Panc1 (cell line): Measurements from ENCODE around the gene C19orf25. TPM values are rescaled to one million over a fixed set of nuclear protein-coding genes. Genes with fewer than 3 reads are reported as not detected.

Source experiments
- ATAC-seq: fragments of 200-7000 bp; cut with Tn5 transposase; 2 replicates; pipeline ENCODE4 v1.9.1; 2020; ENCODE audit warnings: mild to moderate bottlenecking, moderate library complexity
- BruUV-seq: library from RNA; stranded (reverse); fragments of 400-500 nt; replicated peaks from 2 replicates; lab custom pipeline; 2021; lab: Mats Ljungman, UMichigan
- CTCF ChIA-PET: fragments of 300-600 bp; sonication (Branson Sonifier 250); formaldehyde crosslinking; loops from one replicate; lab custom pipeline; 2022; ENCODE audit warnings: antibody characterized with exemption; lab: Charles Lee
- POLR2A ChIA-PET: fragments of 300-600 bp; sonication (Branson Sonifier 250); formaldehyde crosslinking; loops from one replicate; lab custom pipeline; 2022; ENCODE audit warnings: antibody characterized with exemption; lab: Charles Lee
- DNase-seq: peaks from one replicate; pipeline ENCODE4 v3.0.0-alpha.2; 2010; ENCODE audit warnings: low read depth, low spot score
- H3K27ac ChIP-seq: 2 replicates; pipeline ENCODE4 v1.5.1; 2011; ENCODE audit warnings: mild to moderate bottlenecking, low read length, inconsistent platforms
- H3K27me3 ChIP-seq: fragments of 200-500 bp; sonication (Bioruptor generic); 2 replicates; pipeline ENCODE4 v1.6.0; 2014; ENCODE audit warnings: low read length, inconsistent platforms; ENCODE audit not compliant: control insufficient read depth, insufficient read depth
- H3K36me3 ChIP-seq: fragments of 200-500 bp; sonication (Bioruptor generic); 2 replicates; pipeline ENCODE4 v1.5.1; 2014; ENCODE audit warnings: inconsistent platforms, mild to moderate bottlenecking, low read length, moderate library complexity; ENCODE audit not compliant: control insufficient read depth, insufficient read depth
- H3K4me1 ChIP-seq: 2 replicates; pipeline ENCODE4 v1.5.1; 2011; ENCODE audit warnings: inconsistent platforms, mild to moderate bottlenecking, low read length, moderate library complexity; ENCODE audit not compliant: control insufficient read depth, insufficient read depth
- H3K4me3 ChIP-seq, 2 experiments: 2 replicates each; pipeline ENCODE4 v1.5.1; 2011 to 2012; ENCODE audit warnings: low read depth in 2 of 2, low read length in 2 of 2, mild to moderate bottlenecking in 2 of 2, inconsistent platforms in 1 of 2, moderate library complexity in 1 of 2
- H3K9me3 ChIP-seq: fragments of 200-500 bp; sonication (Bioruptor generic); 2 replicates; pipeline ENCODE4 v1.5.1; 2014; ENCODE audit warnings: low read depth, mild to moderate bottlenecking, inconsistent platforms, low read length, moderate library complexity; ENCODE audit not compliant: control insufficient read depth, insufficient read depth
- CTCF ChIP-seq: fragments of 450-650 bp; IDR thresholded peaks from 2 replicates; pipeline ENCODE4 v1.5.1; 2017; ENCODE audit warnings: mild to moderate bottlenecking
- POLR2AphosphoS5 ChIP-seq: IDR thresholded peaks from 2 replicates; pipeline ENCODE4 v1.6.1; 2012; ENCODE audit warnings: mild to moderate bottlenecking, low read depth, low read length, moderate library complexity
- REST ChIP-seq, 2 experiments: IDR thresholded peaks; 2 replicates each; pipeline ENCODE4 v1.6.1; 2011 to 2012; ENCODE audit warnings: low read depth in 2 of 2, control low read depth in 1 of 2, low read length in 1 of 2, mild to moderate bottlenecking in 1 of 2, moderate library complexity in 1 of 2; ENCODE audit not compliant: insufficient read depth in 1 of 2
- SIN3A ChIP-seq: IDR thresholded peaks from 2 replicates; pipeline ENCODE4 v1.6.1; 2012; ENCODE audit warnings: low read depth, mild to moderate bottlenecking, low read length, moderate library complexity, borderline replicate concordance; ENCODE audit not compliant: insufficient read depth
- TCF7L2 ChIP-seq: IDR thresholded peaks from 2 replicates; pipeline ENCODE4 v1.6.1; 2011; ENCODE audit warnings: mild to moderate bottlenecking, low read depth, low read length, inconsistent platforms
- in situ Hi-C: cut with HindIII; loops from 2 replicates; pipeline ENCODE4 v1.10.0; 2016; ENCODE audit warnings: low sequenced_read_pairs, low pct_unique_long_range_greater_than_20kb
- intact Hi-C: fragments of 100-400 bp; cut with micrococcal nuclease; formaldehyde crosslinking; loops from one replicate; pipeline ENCODE4 v1.10.0; 2022; ENCODE audit not compliant: unreplicated experiment
- total RNA-seq: library from RNA; stranded (reverse); gene quantifications from one replicate; pipeline ENCODE4 v1.2.1, GENCODE V29; 2021; ENCODE audit not compliant: unreplicated experiment

Gene C19orf25
- total RNA-seq, 1 experiment from 2014 or later: 34.7 TPM

GRCh38 chr19:1503089-1503924 lies 24.3 kb upstream of the C19orf25 start:
- BruUV-seq: no TSS peak
- peak; percentile 55 for ATAC-seq
- TF ChIP-seq TCF7L2 (no peak), CTCF (peak; percentile 90)
- Histone ChIP-seq H3K4me1 (no peaks in the 10 kb centered on the region), H3K4me3 (peak overlapping the region in 1 of 2 experiments; percentile 23; a peak in 2 of 4 replicates), H3K9me3 (no peaks in the 10 kb centered on the region), H3K36me3 (no peaks in the 10 kb centered on the region), H3K27me3 (no peaks in the 10 kb centered on the region), H3K27ac (peak overlapping the region; percentile 19; the same call in 1 of the 2 replicates)
- in situ Hi-C loops: no loop called here
- POLR2A ChIA-PET: no interaction called here
- no peak for DNase-seq
- intact Hi-C loops: no loop called here
- CTCF ChIA-PET: interaction anchor here (0.7 kb wide), 1 partner anchor 317 kb away, joined by 4 read pairs; no protein-coding TSS in a partner anchor

GRCh38 chr19:1502433-1503088 lies 23.5 kb upstream of the C19orf25 start:
- intact Hi-C loops (no loop called here), in situ Hi-C loops (no loop called here)
- DNase-seq (no peak), ATAC-seq (no peak)
- ChIA-PET POLR2A (no interaction called here), CTCF (interaction anchor here (0.7 kb wide), 1 partner anchor 316 kb away, joined by 4 read pairs; no protein-coding TSS in a partner anchor)
- Histone ChIP-seq H3K9me3 (no peaks in the 10 kb centered on the region), H3K27ac (no peak overlapping the region), H3K36me3 (no peaks in the 10 kb centered on the region), H3K27me3 (no peaks in the 10 kb centered on the region), H3K4me3 (no peak overlapping the region; a peak in 1 of 4 replicates), H3K4me1 (no peaks in the 10 kb centered on the region)
- no peak for TF ChIP-seq CTCF
- no peak for TF ChIP-seq TCF7L2
- no peak for TF ChIP-seq SIN3A
- no TSS peak for BruUV-seq

- ATAC-seq (no peak), DNase-seq (no peak)
- Histone ChIP-seq H3K4me3 (no peak overlapping the region), H3K36me3 (no peaks in the 10 kb centered on the region), H3K27ac (no peak overlapping the region), H3K4me1 (no peaks in the 10 kb centered on the region), H3K27me3 (no peaks in the 10 kb centered on the region), H3K9me3 (no peaks in the 10 kb centered on the region)
- intact Hi-C loops: no loop called here
- in situ Hi-C loops: no loop called here
- TF ChIP-seq SIN3A (no peak), REST (IDR thresholded peaks at IDR 0.05; ENCODE audit: insufficient read depth in 1 of 2, low read depth in 2 of 2, low read length in 1 of 2) (no peak), CTCF (no peak), POLR2AphosphoS5 (no peak), TCF7L2 (no peak)
- BruUV-seq: no TSS peak
- ChIA-PET CTCF (no interaction called here), POLR2A (no interaction called here)
Measured at GRCh38 chr19:1501200-1501595, 22.2 kb upstream of the C19orf25 start.
